Cardiac muscle cell (in vitro differentiated cells and primary cell): ENCODE data around the gene FBP2. TPM values are rescaled to one million over a fixed set of nuclear protein-coding genes. Genes with fewer than 3 reads are reported as not detected.
"Not testable (repeated sequence)": the region's sequence is repeated elsewhere in the genome, so short reads cannot be mapped to it uniquely, and the experiment has no call there.

Source experiments
- DNase-seq, 2 donors: peaks; one replicate each; pipeline versions ENCODE4 v3.0.0 to v3.0.0-alpha.2; 2010 to 2017; ENCODE audit warnings: low read depth in 1 of 2, low spot score in 1 of 2
- H3K27ac ChIP-seq: fragments of 200-600 bp; sonication (generic); 2 replicates; pipeline ENCODE4 v1.5.1; 2016
- H3K27me3 ChIP-seq: fragments of 200-600 bp; sonication (generic); 2 replicates; pipeline ENCODE4 v1.6.0; 2016; ENCODE audit warnings: control low read depth
- H3K36me3 ChIP-seq: fragments of 200-600 bp; sonication (generic); 2 replicates; pipeline ENCODE4 v1.5.1; 2016; ENCODE audit warnings: control low read depth
- H3K4me1 ChIP-seq: fragments of 200-600 bp; sonication (generic); 2 replicates; pipeline ENCODE4 v1.8.1; 2017; ENCODE audit warnings: low read depth, mild to moderate bottlenecking, mixed run types
- H3K4me3 ChIP-seq: fragments of 200-600 bp; sonication (generic); 2 replicates; pipeline ENCODE4 v1.5.1; 2016; ENCODE audit warnings: mild to moderate bottlenecking
- H3K9me3 ChIP-seq: fragments of 200-600 bp; sonication (generic); 2 replicates; pipeline ENCODE4 v1.5.1; 2017; ENCODE audit warnings: low read depth, mild to moderate bottlenecking, control low read depth
- polyA plus RNA-seq: library from polyadenylated mRNA; unstranded; fragments of >200 nt; fragmentation: Nextera tagmentation; extraction: Ambion mirVana; gene quantifications from 2 replicates; pipeline ENCODE4 v1.2.1, GENCODE V29; 2016
- total RNA-seq: library from RNA; depleted of rRNA; stranded (reverse); fragments of >200 nt; gene quantifications from 2 replicates; pipeline ENCODE4 v1.2.3, GENCODE V29; 2016
- TF ChIP-seq, protein P1 (sequence below): IDR thresholded peaks from 2 replicates; pipeline ENCODE4 v1.5.1; 2012; ENCODE audit warnings: low read depth, mild to moderate bottlenecking, low read length

Gene FBP2
- total and polyA plus RNA-seq, 2 experiments from 2014 or later = 0.32 TPM; not detected in 1

GRCh38 chr9:94568972-94569712 lies 24.5 kb downstream of the FBP2 start:
- Histone ChIP-seq H3K4me3 (no peak overlapping the region), H3K36me3 (no peaks in the 10 kb centered on the region), H3K27ac (no peak overlapping the region), H3K9me3 (no peaks in the 10 kb centered on the region), H3K4me1 (no peaks in the 10 kb centered on the region), H3K27me3 (no peaks in the 10 kb centered on the region)
- TF ChIP-seq, protein P1, sequence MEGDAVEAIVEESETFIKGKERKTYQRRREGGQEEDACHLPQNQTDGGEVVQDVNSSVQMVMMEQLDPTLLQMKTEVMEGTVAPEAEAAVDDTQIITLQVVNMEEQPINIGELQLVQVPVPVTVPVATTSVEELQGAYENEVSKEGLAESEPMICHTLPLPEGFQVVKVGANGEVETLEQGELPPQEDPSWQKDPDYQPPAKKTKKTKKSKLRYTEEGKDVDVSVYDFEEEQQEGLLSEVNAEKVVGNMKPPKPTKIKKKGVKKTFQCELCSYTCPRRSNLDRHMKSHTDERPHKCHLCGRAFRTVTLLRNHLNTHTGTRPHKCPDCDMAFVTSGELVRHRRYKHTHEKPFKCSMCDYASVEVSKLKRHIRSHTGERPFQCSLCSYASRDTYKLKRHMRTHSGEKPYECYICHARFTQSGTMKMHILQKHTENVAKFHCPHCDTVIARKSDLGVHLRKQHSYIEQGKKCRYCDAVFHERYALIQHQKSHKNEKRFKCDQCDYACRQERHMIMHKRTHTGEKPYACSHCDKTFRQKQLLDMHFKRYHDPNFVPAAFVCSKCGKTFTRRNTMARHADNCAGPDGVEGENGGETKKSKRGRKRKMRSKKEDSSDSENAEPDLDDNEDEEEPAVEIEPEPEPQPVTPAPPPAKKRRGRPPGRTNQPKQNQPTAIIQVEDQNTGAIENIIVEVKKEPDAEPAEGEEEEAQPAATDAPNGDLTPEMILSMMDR = no peak
- DNase-seq = no peak

DNA sequence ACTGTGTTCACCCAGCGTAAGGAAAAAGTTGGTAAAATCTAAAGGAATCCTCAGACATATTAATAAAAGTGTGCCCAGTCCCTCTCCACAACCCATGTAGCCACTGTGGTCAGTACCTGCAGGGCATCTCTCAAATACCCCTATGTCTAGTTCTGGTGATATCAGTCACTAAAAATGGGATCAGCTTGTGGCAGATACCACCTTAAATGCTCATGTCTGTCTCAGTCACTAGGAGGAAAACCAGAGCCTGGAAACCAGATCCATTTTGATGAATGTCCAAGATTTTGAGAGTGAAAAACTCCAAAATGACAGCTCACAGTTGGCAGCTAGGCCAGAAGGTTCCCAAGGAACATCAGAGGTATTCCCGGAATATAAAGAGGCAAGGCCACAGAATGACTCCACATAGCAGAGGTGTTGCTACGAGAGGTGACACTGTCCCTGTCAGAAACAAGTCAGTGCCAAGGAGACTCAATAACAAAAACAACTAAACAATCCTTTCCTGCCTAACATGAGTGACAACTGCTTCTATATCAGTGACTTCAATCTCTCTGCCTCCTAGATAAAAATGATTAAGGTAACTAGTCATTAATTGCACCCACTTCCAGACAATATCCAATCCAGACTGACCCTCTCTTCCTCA lies 25.3 kb downstream of the FBP2 start:
- H3K9me3 ChIP-seq = no peaks in the 10 kb centered on the region
- H3K27me3 ChIP-seq = no peaks in the 10 kb centered on the region
- TF ChIP-seq, protein P1 = no peak
- no peaks in the 10 kb centered on the region for H3K4me1 ChIP-seq
- H3K27ac ChIP-seq = no peak overlapping the region
- no peak overlapping the region for H3K4me3 ChIP-seq
- no peak for DNase-seq
- H3K36me3 ChIP-seq = no peaks in the 10 kb centered on the region

DNA sequence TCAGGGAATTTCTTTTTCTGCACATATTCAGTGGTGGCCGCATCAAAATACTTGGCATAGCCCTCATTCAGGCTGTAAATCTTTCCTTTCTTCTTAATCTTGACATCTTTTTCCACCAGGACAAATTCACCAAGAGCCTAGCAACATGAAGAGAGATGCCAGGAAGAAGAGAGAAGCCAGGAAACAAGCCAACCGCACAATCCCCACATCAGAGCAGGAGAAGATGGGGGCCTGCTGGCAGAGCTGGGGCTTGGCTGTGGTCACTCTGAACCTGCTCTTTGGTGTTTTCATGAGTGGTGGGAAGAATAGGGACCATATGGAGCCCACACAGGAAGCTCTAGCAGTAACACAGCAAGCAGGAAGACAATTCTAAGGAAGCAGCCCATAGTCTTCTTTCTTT lies 26.4 kb downstream of the FBP2 start:
- H3K4me1 ChIP-seq = no peaks in the 10 kb centered on the region
- no peaks in the 10 kb centered on the region for H3K27me3 ChIP-seq
- TF ChIP-seq, protein P1 = no peak
- H3K4me3 ChIP-seq = no peak overlapping the region
- H3K9me3 ChIP-seq = no peaks in the 10 kb centered on the region
- DNase-seq = no peak
- peaks cover 3% of the 10 kb centered on the region for H3K36me3 ChIP-seq
- H3K27ac ChIP-seq = no peak overlapping the region

- H3K4me1 ChIP-seq = no peaks in the 10 kb centered on the region
- TF ChIP-seq, protein P1 = no peak
These were observed 27.1 kb downstream of the FBP2 start for GRCh38 chr9:94566550-94566949.

DNA sequence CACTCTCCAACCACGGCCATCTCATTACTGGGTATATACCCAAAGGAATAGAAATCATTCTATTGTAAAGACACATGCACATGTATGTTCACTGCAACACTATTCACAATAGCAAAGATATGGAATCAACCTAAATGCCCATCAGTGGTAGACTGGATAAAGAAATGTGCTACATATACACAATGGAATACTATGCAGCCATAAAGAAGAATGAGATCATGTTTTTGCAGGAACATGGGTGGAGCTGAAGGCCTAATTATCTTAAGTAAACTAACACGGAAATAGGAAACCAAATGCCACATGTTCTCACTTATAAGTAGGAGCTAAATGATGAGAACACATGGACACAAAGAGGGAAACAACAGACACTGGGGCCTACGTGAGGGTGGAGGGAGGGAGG lies 29.3 kb downstream of the FBP2 start:
- H3K9me3 ChIP-seq, H3K36me3 ChIP-seq, H3K4me3 ChIP-seq, DNase-seq, H3K27me3 ChIP-seq, H3K4me1 ChIP-seq, H3K27ac ChIP-seq: not testable (repeated sequence)

More at GRCh38 chr9:94566550-94566949, 27.1 kb downstream of the FBP2 start:
- Histone ChIP-seq H3K27me3 (no peaks in the 10 kb centered on the region), H3K36me3 (peaks cover 6% of the 10 kb centered on the region), H3K4me3 (no peak overlapping the region), H3K9me3 (no peaks in the 10 kb centered on the region), H3K27ac (no peak overlapping the region)
- DNase-seq = no peak

DNA sequence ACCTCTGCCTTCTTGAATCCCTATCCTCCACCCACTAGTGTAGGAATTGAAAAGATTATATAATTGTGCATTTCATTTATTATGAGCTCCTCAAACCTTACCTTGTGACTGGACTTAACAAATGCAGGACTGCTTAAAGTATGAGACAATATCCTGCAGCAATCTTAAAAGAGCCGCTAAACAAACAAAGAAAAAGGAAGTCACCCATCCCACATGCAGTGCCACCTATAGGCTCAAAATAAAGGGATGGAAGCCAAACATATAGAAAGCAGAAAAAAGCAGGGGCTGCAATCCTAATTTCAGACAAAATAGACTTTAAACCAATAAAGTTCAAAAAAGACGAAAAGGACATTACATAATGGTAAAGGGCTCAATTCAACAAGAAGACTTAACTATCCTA lies 30.1 kb downstream of the FBP2 start:
- Histone ChIP-seq H3K4me1 (no peaks in the 10 kb centered on the region), H3K27ac (no peak overlapping the region), H3K36me3 (peaks cover 13% of the 10 kb centered on the region), H3K27me3 (no peaks in the 10 kb centered on the region), H3K9me3 (no peaks in the 10 kb centered on the region), H3K4me3 (no peak overlapping the region)
- DNase-seq = no peak
- TF ChIP-seq, protein P1 = no peak
